ENCODE results near the gene ASB7. TPM values are rescaled to one million over a fixed set of nuclear protein-coding genes. Genes with fewer than 3 reads are reported as not detected.

ASB7 gene
- total RNA-seq, 1 donor: 13.8 TPM

GRCh38 chr15:100595964-100596363 is 6.4 kb upstream of the ASB7 start:
- DNase-seq (ENCODE audit: low read depth): no peak

GRCh38 chr15:100596792-100597191 is 5.6 kb upstream of the ASB7 start:
- peak; percentile 49 for DNase-seq (ENCODE audit: low read depth)
- H3K4me3 ChIP-seq (ENCODE audit: low read depth, low read length): no peak overlapping the region
- no peak for TF ChIP-seq CTCF (IDR thresholded peaks at IDR 0.05; ENCODE audit: insufficient read depth, low read length)

More at GRCh38 chr15:100595964-100596363, 6.4 kb upstream of the ASB7 start:
- no peak overlapping the region for H3K4me3 ChIP-seq (ENCODE audit: low read depth, low read length)
- no peak for TF ChIP-seq CTCF (IDR thresholded peaks at IDR 0.05; ENCODE audit: insufficient read depth, low read length)

- H3K4me3 ChIP-seq (ENCODE audit: low read depth, low read length): no peak overlapping the region
- TF ChIP-seq CTCF (IDR thresholded peaks at IDR 0.05; ENCODE audit: insufficient read depth, low read length): no peak
Observed at GRCh38 chr15:100597862-100598261, 4.5 kb upstream of the ASB7 start.

GRCh38 chr15:100598655-100599054 is 3.7 kb upstream of the ASB7 start:
- H3K4me3 ChIP-seq (ENCODE audit: low read depth, low read length): no peak overlapping the region
- TF ChIP-seq CTCF (IDR thresholded peaks at IDR 0.05; ENCODE audit: insufficient read depth, low read length): no peak
- no peak for DNase-seq (ENCODE audit: low read depth)

More at GRCh38 chr15:100597862-100598261, 4.5 kb upstream of the ASB7 start:
- no peak for DNase-seq (ENCODE audit: low read depth)

- no peak for TF ChIP-seq CTCF (IDR thresholded peaks at IDR 0.05; ENCODE audit: insufficient read depth, low read length)
- peak; percentile 7 for DNase-seq (ENCODE audit: low read depth)
Observed at GRCh38 chr15:100601163-100601562, 1.2 kb upstream of the ASB7 start.

GRCh38 chr15:100601617-100602063 is 749 bp upstream of the ASB7 start:
- no peak for DNase-seq (ENCODE audit: low read depth)
- no peak for TF ChIP-seq CTCF (IDR thresholded peaks at IDR 0.05; ENCODE audit: insufficient read depth, low read length)
- H3K4me3 ChIP-seq (ENCODE audit: low read depth, low read length): peak overlapping the region; percentile 98

More at GRCh38 chr15:100601163-100601562, 1.2 kb upstream of the ASB7 start:
- H3K4me3 ChIP-seq (ENCODE audit: low read depth, low read length): peak overlapping the region; percentile 98

- peak overlapping the region; percentile 90 for H3K4me3 ChIP-seq (ENCODE audit: low read depth, low read length)
- TF ChIP-seq CTCF (IDR thresholded peaks at IDR 0.05; ENCODE audit: insufficient read depth, low read length): no peak
- DNase-seq (ENCODE audit: low read depth): no peak
Observed at GRCh38 chr15:100602823-100603393, 519 bp downstream of the ASB7 start.

Measured in fibroblast of the aortic adventitia (primary cell).